HepG2 (cell line): Measurements from ENCODE around the gene SRC. TPM values are rescaled to one million over a fixed set of nuclear protein-coding genes. Genes with fewer than 3 reads are reported as not detected.
A peak's percentile ranks its signal among the peaks of the same experiment; 100 is the strongest.

Experiments
- ATAC-seq: fragments of 200-7000 bp; cut with Tn5 transposase; 3 replicates; pipeline ENCODE4 v1.9.1; 2020; ENCODE audit warnings: mild to moderate bottlenecking, moderate library complexity
- BruUV-seq: library from RNA; stranded (reverse); fragments of 400-500 nt; replicated peaks from 2 replicates; lab custom pipeline; 2021; lab: Mats Ljungman, UMichigan
- CTCF ChIA-PET: fragments of 300-600 bp; formaldehyde crosslinking; extraction: SDS; loops from one replicate; lab custom pipeline; 2021; ENCODE audit warnings: low total read pairs, inconsistent platforms, low intra/inter-chr PET ratio; lab: Yijun Ruan, JAX
- POLR2A ChIA-PET: fragments of 350-600 bp; sonication (Branson Sonifier 250); formaldehyde crosslinking; loops from one replicate; lab custom pipeline; 2020; ENCODE audit warnings: antibody characterized with exemption, inconsistent platforms; lab: Yijun Ruan, JAX
- DNase-seq: peaks from one replicate; pipeline ENCODE4 v3.0.0-alpha.2; 2015; ENCODE audit warnings: low spot score
- FAIRE-seq: peaks from 3 replicates; lab custom pipeline; 2011; peaks lifted over from hg19 to GRCh38; lab: Jason Lieb, UNC
- H2AFZ ChIP-seq: one replicate; pipeline ENCODE4 v1.6.1; 2011; ENCODE audit warnings: low read length, inconsistent platforms
- H3K27ac ChIP-seq: fragments of 300-600 bp; 3 replicates; pipeline ENCODE4 v1.8.0; 2011; ENCODE audit warnings: mixed run types, mild to moderate bottlenecking, mixed read lengths, low read length, inconsistent platforms; ENCODE audit not compliant: insufficient read depth; ENCODE audit errors: extremely low read length
- H3K27me3 ChIP-seq, 2 experiments: fragments of 200-600 bp in 1 of 2; 2 replicates in 1 of 2; 3 replicates in 1 of 2; pipeline versions ENCODE4 v1.6.0 to v1.8.0; 2011; ENCODE audit warnings: low read length in 2 of 2, mild to moderate bottlenecking in 2 of 2, moderate library complexity in 2 of 2, inconsistent platforms in 1 of 2; ENCODE audit not compliant: insufficient read depth in 2 of 2, control insufficient read depth in 1 of 2
- H3K36me3 ChIP-seq, 2 experiments: fragments of 200-600 bp in 1 of 2; replicated peaks in 1 of 2; 2 replicates in 1 of 2; 3 replicates in 1 of 2; pipeline versions ENCODE4 v1.5.1 to v1.8.0; 2011; ENCODE audit warnings: low read length in 2 of 2, inconsistent platforms in 1 of 2; ENCODE audit not compliant: insufficient read depth in 2 of 2, control insufficient read depth in 1 of 2
- H3K4me1 ChIP-seq: 2 replicates; pipeline ENCODE4 v1.5.1; 2012; ENCODE audit warnings: low read length, inconsistent platforms; ENCODE audit not compliant: insufficient read depth
- H3K4me2 ChIP-seq: 2 replicates; pipeline ENCODE4 v1.6.0; 2011; ENCODE audit warnings: low read depth, low read length, inconsistent platforms
- H3K4me3 ChIP-seq, 3 experiments: fragments of 200-600 bp in 1 of 3; sonication (generic), shearing (Covaris generic) in 1 of 3; replicated peaks in 1 of 3; 2 replicates each; pipeline ENCODE4 v1.5.1; 2011 to 2016; ENCODE audit warnings: low read length in 3 of 3, inconsistent platforms in 2 of 3, low read depth in 2 of 3, mild to moderate bottlenecking in 2 of 3, control low read depth in 1 of 3, mixed read lengths in 1 of 3; ENCODE audit not compliant: insufficient read depth in 1 of 3
- H3K79me2 ChIP-seq: one replicate; pipeline ENCODE4 v1.6.1; 2011; ENCODE audit warnings: low read length, inconsistent platforms; ENCODE audit not compliant: insufficient read depth
- H3K9ac ChIP-seq: 2 replicates; pipeline ENCODE4 v1.6.0; 2011; ENCODE audit warnings: mild to moderate bottlenecking, low read depth, low read length, inconsistent platforms; ENCODE audit not compliant: insufficient read depth
- H3K9me3 ChIP-seq: 2 replicates; pipeline ENCODE4 v1.5.1; 2012; ENCODE audit warnings: mild to moderate bottlenecking, low read length
- H4K20me1 ChIP-seq: 2 replicates; pipeline ENCODE4 v1.6.0; 2011; ENCODE audit warnings: inconsistent platforms, mild to moderate bottlenecking, low read length, moderate library complexity; ENCODE audit not compliant: insufficient read depth
- AGO2 ChIP-seq: fragments of 200-400 bp; formaldehyde crosslinking; optimal IDR thresholded peaks from 2 replicates; pipeline ENCODE3; 2017; ENCODE audit warnings: mild to moderate bottlenecking, low read depth, low read length, moderate library complexity
- CAMTA2 ChIP-seq: sonication (generic); formaldehyde crosslinking; IDR thresholded peaks from 2 replicates; pipeline ENCODE4 v1.4.0; 2020; ENCODE audit warnings: mild to moderate bottlenecking, missing genetic modification reagents, borderline replicate concordance
- IKZF4 ChIP-seq: sonication (generic); formaldehyde crosslinking; IDR thresholded peaks from 2 replicates; pipeline ENCODE4 v1.5.1; 2020; ENCODE audit warnings: borderline replicate concordance, mild to moderate bottlenecking, low read depth, missing genetic modification reagents; ENCODE audit errors: not compliant biosample characterization
- NCOA1 ChIP-seq: sonication (generic); formaldehyde crosslinking; IDR thresholded peaks from 2 replicates; pipeline ENCODE4 v1.9.0; 2021; ENCODE audit warnings: missing genetic modification reagents
- NR2F6 ChIP-seq, 2 experiments: IDR thresholded peaks; 2 replicates each; pipeline ENCODE4 v1.6.1; 2016; ENCODE audit warnings: antibody characterized with exemption in 1 of 2, mild to moderate bottlenecking in 1 of 2
- PLSCR1 ChIP-seq: sonication (generic); formaldehyde crosslinking; IDR thresholded peaks from 2 replicates; pipeline ENCODE4 v1.5.0; 2020; ENCODE audit warnings: missing genetic modification reagents, mild to moderate bottlenecking, borderline replicate concordance
- RXRA ChIP-seq: sonication (generic); formaldehyde crosslinking; IDR thresholded peaks from 2 replicates; pipeline ENCODE4 v1.5.1; 2020; ENCODE audit warnings: missing genetic modification reagents
- TFDP2 ChIP-seq: sonication (generic); formaldehyde crosslinking; IDR thresholded peaks from 2 replicates; pipeline ENCODE4 v1.4.0; 2020; ENCODE audit warnings: missing genetic modification reagents
- ZNF749 ChIP-seq: sonication (generic); formaldehyde crosslinking; IDR thresholded peaks from 2 replicates; pipeline ENCODE4 v1.8.0; 2022; ENCODE audit warnings: mild to moderate bottlenecking, missing genetic modification reagents, moderate library complexity, borderline replicate concordance
- ZNF768 ChIP-seq: sonication (generic); formaldehyde crosslinking; IDR thresholded peaks from 2 replicates; pipeline ENCODE4 v1.4.0; 2020; ENCODE audit warnings: missing genetic modification reagents
- ZNF891 ChIP-seq: sonication (generic); formaldehyde crosslinking; IDR thresholded peaks from 2 replicates; pipeline ENCODE4 v1.5.0; 2020; ENCODE audit warnings: mild to moderate bottlenecking, missing genetic modification reagents
- WGBS: methylation state at CpG from one replicate; pipeline ENCODE4 v1.1.6; 2017; ENCODE audit warnings: low lambda C conversion rate; 5-methylcytosine and 5-hydroxymethylcytosine counted together
- in situ Hi-C: cut with HindIII; loops from 2 replicates; pipeline ENCODE4 v1.10.0; 2017; ENCODE audit warnings: low pct_unique_long_range_greater_than_20kb; ENCODE audit not compliant: extremely low pct_ligation_motif_present
- intact Hi-C: fragments of 100-400 bp; cut with micrococcal nuclease; formaldehyde crosslinking; loops from one replicate; pipeline ENCODE4 v1.10.0; 2022; ENCODE audit not compliant: unreplicated experiment
- polyA plus RNA-seq, 8 experiments: library from polyadenylated mRNA; depleted of rRNA in 3 of 8; stranded (reverse) in 7 of 8; unstranded in 1 of 8; fragments of >200 nt; fragmentation: Illumina TruSeq in 4 of 8; extraction: Trizol in 4 of 8; gene quantifications; 2 replicates each; pipeline versions ENCODE4 v1.2.1 to v1.2.3, GENCODE V29; 2011 to 2016; ENCODE audit warnings: low read depth in 4 of 8, missing spikeins in 1 of 8, mixed read lengths in 1 of 8; ENCODE audit not compliant: insufficient read depth in 1 of 8
- total RNA-seq, 5 experiments: library from RNA; depleted of rRNA; stranded (reverse); fragments of >200 nt; fragmentation: Illumina TruSeq; extraction: Trizol; gene quantifications; 2 replicates each; pipeline ENCODE4 v1.2.3, GENCODE V29; 2016; ENCODE audit warnings: low read depth in 1 of 5
- TF ChIP-seq, protein P1 (sequence below): sonication (generic); formaldehyde crosslinking; IDR thresholded peaks from 2 replicates; pipeline ENCODE4 v1.4.0; 2020; ENCODE audit warnings: missing genetic modification reagents, borderline replicate concordance
- TF ChIP-seq, protein P2 (sequence below): sonication (generic); formaldehyde crosslinking; IDR thresholded peaks from 2 replicates; pipeline ENCODE4 v1.5.1; 2020; ENCODE audit warnings: mild to moderate bottlenecking, missing genetic modification reagents, moderate library complexity

SRC gene
- total and polyA plus RNA-seq, 2 of the 13 experiments (the other 11 are each of a cell fraction or from before 2014, with no cell fraction given), result 54.7 to 192 TPM

- in situ Hi-C loops (no loop called here), intact Hi-C loops (no loop called here)
- BruUV-seq, result no TSS peak
- ATAC-seq (no peak), FAIRE-seq (no peak), DNase-seq (no peak)
- Histone ChIP-seq H4K20me1 (no peaks in the 10 kb centered on the region; the same call in 1 of the 2 replicates), H3K9ac (no peak overlapping the region), H3K4me1 (peaks cover 20% of the 10 kb centered on the region), H3K4me3 (no peak overlapping the region), H3K79me2 (peaks cover 2% of the 10 kb centered on the region), H3K27ac (no peak overlapping the region), H3K27me3 (no peaks in the 10 kb centered on the region), H3K9me3 (no peaks in the 10 kb centered on the region), H2AFZ (no peak overlapping the region), H3K36me3 (peaks cover 14 to 31% of the 10 kb centered on the region in 2 experiments; a peak in 4 of 5 replicates), H3K4me2 (no peak overlapping the region)
- POLR2A ChIA-PET, result no interaction called here
- CTCF ChIA-PET, result no interaction called here
- WGBS, result 95% methylated on average over 11 of the region's 11 CpGs
- TF ChIP-seq NR2F6 (IDR thresholded peaks at IDR 0.05), result no peak
- no peak for TF ChIP-seq NR2F6 (CRISPR knock-in tag; IDR thresholded peaks at IDR 0.05)
- no peak for TF ChIP-seq TFDP2 (CRISPR knock-in tag)
- TF ChIP-seq ZNF891 (CRISPR knock-in tag), result peak; percentile 46; the same call in 1 of the 2 replicates
- TF ChIP-seq NCOA1 (CRISPR knock-in tag), result no peak
- TF ChIP-seq, protein P1, sequence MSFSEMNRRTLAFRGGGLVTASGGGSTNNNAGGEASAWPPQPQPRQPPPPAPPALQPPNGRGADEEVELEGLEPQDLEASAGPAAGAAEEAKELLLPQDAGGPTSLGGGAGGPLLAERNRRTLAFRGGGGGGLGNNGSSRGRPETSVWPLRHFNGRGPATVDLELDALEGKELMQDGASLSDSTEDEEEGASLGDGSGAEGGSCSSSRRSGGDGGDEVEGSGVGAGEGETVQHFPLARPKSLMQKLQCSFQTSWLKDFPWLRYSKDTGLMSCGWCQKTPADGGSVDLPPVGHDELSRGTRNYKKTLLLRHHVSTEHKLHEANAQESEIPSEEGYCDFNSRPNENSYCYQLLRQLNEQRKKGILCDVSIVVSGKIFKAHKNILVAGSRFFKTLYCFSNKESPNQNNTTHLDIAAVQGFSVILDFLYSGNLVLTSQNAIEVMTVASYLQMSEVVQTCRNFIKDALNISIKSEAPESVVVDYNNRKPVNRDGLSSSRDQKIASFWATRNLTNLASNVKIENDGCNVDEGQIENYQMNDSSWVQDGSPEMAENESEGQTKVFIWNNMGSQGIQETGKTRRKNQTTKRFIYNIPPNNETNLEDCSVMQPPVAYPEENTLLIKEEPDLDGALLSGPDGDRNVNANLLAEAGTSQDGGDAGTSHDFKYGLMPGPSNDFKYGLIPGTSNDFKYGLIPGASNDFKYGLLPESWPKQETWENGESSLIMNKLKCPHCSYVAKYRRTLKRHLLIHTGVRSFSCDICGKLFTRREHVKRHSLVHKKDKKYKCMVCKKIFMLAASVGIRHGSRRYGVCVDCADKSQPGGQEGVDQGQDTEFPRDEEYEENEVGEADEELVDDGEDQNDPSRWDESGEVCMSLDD (CRISPR knock-in tag), result no peak
- no peak for TF ChIP-seq PLSCR1
- TF ChIP-seq, protein P2, sequence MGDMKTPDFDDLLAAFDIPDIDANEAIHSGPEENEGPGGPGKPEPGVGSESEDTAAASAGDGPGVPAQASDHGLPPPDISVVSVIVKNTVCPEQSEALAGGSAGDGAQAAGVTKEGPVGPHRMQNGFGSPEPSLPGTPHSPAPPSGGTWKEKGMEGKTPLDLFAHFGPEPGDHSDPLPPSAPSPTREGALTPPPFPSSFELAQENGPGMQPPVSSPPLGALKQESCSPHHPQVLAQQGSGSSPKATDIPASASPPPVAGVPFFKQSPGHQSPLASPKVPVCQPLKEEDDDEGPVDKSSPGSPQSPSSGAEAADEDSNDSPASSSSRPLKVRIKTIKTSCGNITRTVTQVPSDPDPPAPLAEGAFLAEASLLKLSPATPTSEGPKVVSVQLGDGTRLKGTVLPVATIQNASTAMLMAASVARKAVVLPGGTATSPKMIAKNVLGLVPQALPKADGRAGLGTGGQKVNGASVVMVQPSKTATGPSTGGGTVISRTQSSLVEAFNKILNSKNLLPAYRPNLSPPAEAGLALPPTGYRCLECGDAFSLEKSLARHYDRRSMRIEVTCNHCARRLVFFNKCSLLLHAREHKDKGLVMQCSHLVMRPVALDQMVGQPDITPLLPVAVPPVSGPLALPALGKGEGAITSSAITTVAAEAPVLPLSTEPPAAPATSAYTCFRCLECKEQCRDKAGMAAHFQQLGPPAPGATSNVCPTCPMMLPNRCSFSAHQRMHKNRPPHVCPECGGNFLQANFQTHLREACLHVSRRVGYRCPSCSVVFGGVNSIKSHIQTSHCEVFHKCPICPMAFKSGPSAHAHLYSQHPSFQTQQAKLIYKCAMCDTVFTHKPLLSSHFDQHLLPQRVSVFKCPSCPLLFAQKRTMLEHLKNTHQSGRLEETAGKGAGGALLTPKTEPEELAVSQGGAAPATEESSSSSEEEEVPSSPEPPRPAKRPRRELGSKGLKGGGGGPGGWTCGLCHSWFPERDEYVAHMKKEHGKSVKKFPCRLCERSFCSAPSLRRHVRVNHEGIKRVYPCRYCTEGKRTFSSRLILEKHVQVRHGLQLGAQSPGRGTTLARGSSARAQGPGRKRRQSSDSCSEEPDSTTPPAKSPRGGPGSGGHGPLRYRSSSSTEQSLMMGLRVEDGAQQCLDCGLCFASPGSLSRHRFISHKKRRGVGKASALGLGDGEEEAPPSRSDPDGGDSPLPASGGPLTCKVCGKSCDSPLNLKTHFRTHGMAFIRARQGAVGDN (CRISPR knock-in tag), result no peak
- TF ChIP-seq AGO2, result peak; percentile 52
- no peak for TF ChIP-seq ZNF749 (CRISPR knock-in tag)
- no peak for TF ChIP-seq IKZF4 (CRISPR knock-in tag)
- peak; percentile 55; the same call in 1 of the 2 replicates for TF ChIP-seq ZNF768 (CRISPR knock-in tag)
- no peak for TF ChIP-seq CAMTA2
- TF ChIP-seq RXRA, result 0 out of 2 replicates have a peak, but pooled peaks have one; percentile 34
These were observed 35.0 kb upstream of the SRC start for GRCh38 chr20:37310951-37311350.
